Measurements from ENCODE around the gene TRAF3IP1. TPM values are rescaled to one million over a fixed set of nuclear protein-coding genes. Genes with fewer than 3 reads are reported as not detected.

TRAF3IP1 gene
- total and polyA plus RNA-seq, 2 of the 13 experiments (the other 11 are each of a cell fraction or from before 2014, with no cell fraction given): 4.1 to 12.9 TPM

GRCh38 chr2:238370823-238371372 lies 50.6 kb downstream of the TRAF3IP1 start (continued):
- TF ChIP-seq GMEB2 (CRISPR knock-in tag; IDR thresholded peaks at IDR 0.05; ENCODE audit: low read depth): no peak
- TF ChIP-seq ERF (CRISPR knock-in tag; IDR thresholded peaks at IDR 0.05): 0 out of 2 replicates have a peak, but pooled peaks have one; percentile 13
- no peak for TF ChIP-seq ZNF263 (CRISPR knock-in tag; IDR thresholded peaks at IDR 0.05)
- TF ChIP-seq ZNF3 (CRISPR knock-in tag; IDR thresholded peaks at IDR 0.05): no peak
- no peak for TF ChIP-seq ZNF207 (IDR thresholded peaks at IDR 0.05; ENCODE audit: borderline replicate concordance)
- no peak for TF ChIP-seq DPF2 (CRISPR knock-in tag; IDR thresholded peaks at IDR 0.05; ENCODE audit: borderline replicate concordance, low read depth)
- no peak for TF ChIP-seq PAWR (CRISPR knock-in tag; IDR thresholded peaks at IDR 0.05; ENCODE audit: borderline replicate concordance)
- no peak for TF ChIP-seq ZNF230 (CRISPR knock-in tag; IDR thresholded peaks at IDR 0.05)
- TF ChIP-seq ZNF564 (CRISPR knock-in tag; IDR thresholded peaks at IDR 0.05): no peak
- no peak for TF ChIP-seq FOSL1 (CRISPR knock-in tag; IDR thresholded peaks at IDR 0.05; ENCODE audit: borderline replicate concordance)
- no peak for TF ChIP-seq RFX3 (CRISPR knock-in tag; IDR thresholded peaks at IDR 0.05)
- TF ChIP-seq, protein P1, sequence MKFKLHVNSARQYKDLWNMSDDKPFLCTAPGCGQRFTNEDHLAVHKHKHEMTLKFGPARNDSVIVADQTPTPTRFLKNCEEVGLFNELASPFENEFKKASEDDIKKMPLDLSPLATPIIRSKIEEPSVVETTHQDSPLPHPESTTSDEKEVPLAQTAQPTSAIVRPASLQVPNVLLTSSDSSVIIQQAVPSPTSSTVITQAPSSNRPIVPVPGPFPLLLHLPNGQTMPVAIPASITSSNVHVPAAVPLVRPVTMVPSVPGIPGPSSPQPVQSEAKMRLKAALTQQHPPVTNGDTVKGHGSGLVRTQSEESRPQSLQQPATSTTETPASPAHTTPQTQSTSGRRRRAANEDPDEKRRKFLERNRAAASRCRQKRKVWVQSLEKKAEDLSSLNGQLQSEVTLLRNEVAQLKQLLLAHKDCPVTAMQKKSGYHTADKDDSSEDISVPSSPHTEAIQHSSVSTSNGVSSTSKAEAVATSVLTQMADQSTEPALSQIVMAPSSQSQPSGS (CRISPR knock-in tag; IDR thresholded peaks at IDR 0.05): 0 out of 2 replicates have a peak, but pooled peaks have one; percentile 63
- peak; percentile 100 for TF ChIP-seq SMC3 (IDR thresholded peaks at IDR 0.05; ENCODE audit: low read length)
- no peak for TF ChIP-seq FOXA1 (IDR thresholded peaks at IDR 0.05)
- 0 out of 2 replicates have a peak, but pooled peaks have one; percentile 11 for TF ChIP-seq FOXA1 (CRISPR knock-in tag; IDR thresholded peaks at IDR 0.05)
- no peak for TF ChIP-seq SOX13 (IDR thresholded peaks at IDR 0.05)
- no peak for TF ChIP-seq SOX13 (CRISPR knock-in tag; conservative IDR thresholded peaks at IDR 0.05 in 1 of 2, IDR thresholded peaks at IDR 0.05 in 1 of 2)
- TF ChIP-seq ARID4A (CRISPR knock-in tag; IDR thresholded peaks at IDR 0.05; ENCODE audit: borderline replicate concordance): peak; percentile 9; the same call in 1 of the 2 replicates
- TF ChIP-seq, protein P2, sequence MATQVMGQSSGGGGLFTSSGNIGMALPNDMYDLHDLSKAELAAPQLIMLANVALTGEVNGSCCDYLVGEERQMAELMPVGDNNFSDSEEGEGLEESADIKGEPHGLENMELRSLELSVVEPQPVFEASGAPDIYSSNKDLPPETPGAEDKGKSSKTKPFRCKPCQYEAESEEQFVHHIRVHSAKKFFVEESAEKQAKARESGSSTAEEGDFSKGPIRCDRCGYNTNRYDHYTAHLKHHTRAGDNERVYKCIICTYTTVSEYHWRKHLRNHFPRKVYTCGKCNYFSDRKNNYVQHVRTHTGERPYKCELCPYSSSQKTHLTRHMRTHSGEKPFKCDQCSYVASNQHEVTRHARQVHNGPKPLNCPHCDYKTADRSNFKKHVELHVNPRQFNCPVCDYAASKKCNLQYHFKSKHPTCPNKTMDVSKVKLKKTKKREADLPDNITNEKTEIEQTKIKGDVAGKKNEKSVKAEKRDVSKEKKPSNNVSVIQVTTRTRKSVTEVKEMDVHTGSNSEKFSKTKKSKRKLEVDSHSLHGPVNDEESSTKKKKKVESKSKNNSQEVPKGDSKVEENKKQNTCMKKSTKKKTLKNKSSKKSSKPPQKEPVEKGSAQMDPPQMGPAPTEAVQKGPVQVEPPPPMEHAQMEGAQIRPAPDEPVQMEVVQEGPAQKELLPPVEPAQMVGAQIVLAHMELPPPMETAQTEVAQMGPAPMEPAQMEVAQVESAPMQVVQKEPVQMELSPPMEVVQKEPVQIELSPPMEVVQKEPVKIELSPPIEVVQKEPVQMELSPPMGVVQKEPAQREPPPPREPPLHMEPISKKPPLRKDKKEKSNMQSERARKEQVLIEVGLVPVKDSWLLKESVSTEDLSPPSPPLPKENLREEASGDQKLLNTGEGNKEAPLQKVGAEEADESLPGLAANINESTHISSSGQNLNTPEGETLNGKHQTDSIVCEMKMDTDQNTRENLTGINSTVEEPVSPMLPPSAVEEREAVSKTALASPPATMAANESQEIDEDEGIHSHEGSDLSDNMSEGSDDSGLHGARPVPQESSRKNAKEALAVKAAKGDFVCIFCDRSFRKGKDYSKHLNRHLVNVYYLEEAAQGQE (IDR thresholded peaks at IDR 0.05; ENCODE audit: borderline replicate concordance in 1 of 2, low read depth in 1 of 2, low read length in 2 of 2): no peak
- TF ChIP-seq CCDC6 (CRISPR knock-in tag; IDR thresholded peaks at IDR 0.05): no peak
- TF ChIP-seq SNAPC2 (CRISPR knock-in tag; IDR thresholded peaks at IDR 0.05): no peak
